Small intestine (tissue), 7 donors: ENCODE results near the gene SLC35F1. TPM values are rescaled to one million over a fixed set of nuclear protein-coding genes. Genes with fewer than 3 reads are reported as not detected.

Experiments
- DNase-seq, 2 donors: peaks; one replicate each; pipeline versions ENCODE4 v3.0.0 to v3.0.0-alpha.2; 2013
- FAIRE-seq: peaks from 2 replicates; lab custom pipeline; 2012; peaks lifted over from hg19 to GRCh38; lab: Jason Lieb, UNC
- H3K27ac ChIP-seq, 3 donors: one replicate each; pipeline ENCODE4 v1.5.1; 2013; ENCODE audit warnings: low read length in 2 of 3, mild to moderate bottlenecking in 2 of 3, control low read depth in 1 of 3, inconsistent platforms in 1 of 3, low read depth in 1 of 3, moderate library complexity in 1 of 3
- H3K27me3 ChIP-seq, 3 donors: one replicate each; pipeline ENCODE4 v1.6.1; 2013; ENCODE audit warnings: low read length in 3 of 3, inconsistent platforms in 1 of 3; ENCODE audit not compliant: control insufficient read depth in 3 of 3, insufficient read depth in 3 of 3
- H3K36me3 ChIP-seq, 3 donors: one replicate each; pipeline ENCODE4 v1.6.1; 2013; ENCODE audit warnings: low read length in 3 of 3, inconsistent platforms in 1 of 3, low read depth in 1 of 3, mild to moderate bottlenecking in 1 of 3, moderate library complexity in 1 of 3; ENCODE audit not compliant: control insufficient read depth in 3 of 3, insufficient read depth in 2 of 3
- H3K4me1 ChIP-seq, 3 donors: one replicate each; pipeline ENCODE4 v1.6.1; 2013; ENCODE audit warnings: low read length in 2 of 3, inconsistent platforms in 1 of 3, low read depth in 1 of 3, mild to moderate bottlenecking in 1 of 3, moderate library complexity in 1 of 3; ENCODE audit not compliant: control insufficient read depth in 3 of 3, insufficient read depth in 2 of 3
- H3K4me3 ChIP-seq, 3 donors: one replicate each; pipeline ENCODE4 v1.5.1; 2013; ENCODE audit warnings: low read length in 3 of 3, control low read depth in 1 of 3, inconsistent platforms in 1 of 3, low read depth in 1 of 3, mild to moderate bottlenecking in 1 of 3, moderate library complexity in 1 of 3
- H3K9me3 ChIP-seq, 2 donors: one replicate each; pipeline ENCODE4 v1.6.1; 2013; ENCODE audit warnings: low read depth in 1 of 2, low read length in 1 of 2; ENCODE audit not compliant: control insufficient read depth in 2 of 2, insufficient read depth in 1 of 2
- WGBS, 3 donors: extraction: QIAGEN DNeasy Blood & Tissue Kit; methylation state at CpG; one replicate each; pipeline ENCODE4 v1.1.7; 2013; 5-methylcytosine and 5-hydroxymethylcytosine counted together
- polyA plus RNA-seq, 4 donors: library from polyadenylated mRNA; stranded (reverse) in 3 of 4; unstranded in 1 of 4; fragments of 200-250 nt in 3 of 4; fragments of 120-200 nt in 1 of 4; gene quantifications; one replicate each; pipeline versions ENCODE4 v1.2.1 to v1.2.3, GENCODE V29; 2013
- donor health status: healthy with polysubstance abuse.
- donor health status: control.
- donor health status: control.
- donor health status: Bipolar disorder and iron deficiency.
- donor health status: healthy.

The SLC35F1 gene
- polyA plus RNA-seq, 4 donors, result 0.27 to 1.0 (median 0.85) TPM; not detected in 1

DNA sequence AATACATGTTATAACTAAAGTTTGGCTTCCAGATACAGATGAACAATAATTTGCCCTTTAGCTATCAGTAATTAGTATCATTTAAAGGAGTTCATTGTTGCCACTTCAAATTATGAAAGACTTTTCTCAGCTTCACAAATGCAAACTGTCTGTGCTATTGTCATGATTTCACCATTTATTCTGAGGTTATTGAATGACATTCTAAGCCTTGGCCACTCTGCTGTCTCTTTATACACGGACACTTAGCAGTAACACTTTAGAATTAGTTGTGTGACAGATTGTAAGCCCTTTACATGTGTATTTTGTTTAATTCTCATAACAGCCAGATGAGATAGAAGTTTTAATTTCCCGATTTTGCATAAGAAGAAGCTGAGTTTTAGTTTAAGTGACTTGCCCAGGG lies 176.6 kb downstream of the SLC35F1 start:
- DNase-seq, result no peak
- Histone ChIP-seq H3K4me3 (no peak overlapping the region), H3K27ac (no peak overlapping the region), H3K4me1 (no peaks in the 10 kb centered on the region), H3K9me3 (no peaks in the 10 kb centered on the region), H3K36me3 (no peaks in the 10 kb centered on the region), H3K27me3 (no peaks in the 10 kb centered on the region)
- 76 to 79% (median 77%) methylated on average over 2 of the region's 2 CpGs for WGBS, 3 donors
- FAIRE-seq, result no peak

DNA sequence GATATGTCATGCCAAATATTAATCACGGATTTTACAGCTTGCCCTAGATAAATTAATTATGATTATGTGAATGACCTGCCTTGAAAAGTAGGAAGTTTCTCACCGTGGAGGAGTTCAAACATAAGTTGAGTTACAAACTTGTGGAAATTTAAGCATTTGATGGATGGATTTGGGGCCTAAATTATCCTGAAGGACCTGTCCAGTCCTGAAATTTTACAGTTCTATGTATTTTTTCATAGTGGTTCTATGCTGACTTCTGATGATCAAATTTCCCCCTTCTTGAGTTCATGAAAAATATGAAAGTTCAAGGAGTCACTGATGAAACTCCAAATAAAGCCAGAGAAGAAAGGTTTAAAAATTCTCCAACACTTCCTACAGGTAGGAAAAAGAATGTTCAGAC lies 178.6 kb downstream of the SLC35F1 start:
- no peak for FAIRE-seq
- no peak overlapping the region for H3K27ac ChIP-seq
- no peaks in the 10 kb centered on the region for H3K27me3 ChIP-seq
- no peaks in the 10 kb centered on the region for H3K9me3 ChIP-seq
- no peaks in the 10 kb centered on the region for H3K4me1 ChIP-seq
- DNase-seq, result no peak
- H3K36me3 ChIP-seq, result no peaks in the 10 kb centered on the region
- WGBS, 3 donors, result 39 to 71% (median 48%) methylated on average over 2 of the region's 2 CpGs
- H3K4me3 ChIP-seq, result no peak overlapping the region

DNA sequence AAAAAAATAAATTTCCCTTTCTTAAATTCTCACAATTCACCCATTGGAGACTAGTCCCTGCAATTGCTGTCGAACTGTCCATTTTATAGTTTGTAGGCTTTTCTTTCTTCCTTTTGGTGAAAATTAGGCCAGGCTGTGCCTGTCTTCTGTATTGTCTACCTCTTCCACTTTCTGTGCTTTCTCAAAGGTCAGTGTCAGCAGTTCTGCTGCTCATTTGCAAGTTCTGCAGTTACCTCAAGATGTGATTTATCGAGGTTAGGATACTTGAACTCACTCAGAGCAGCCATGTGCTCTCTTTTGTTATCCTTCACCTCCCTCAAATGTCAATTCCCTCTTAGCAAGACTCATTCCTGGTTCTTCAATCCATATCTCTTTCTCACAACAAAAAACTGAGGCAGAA lies 179.1 kb downstream of the SLC35F1 start:
- no peaks in the 10 kb centered on the region for H3K9me3 ChIP-seq
- WGBS, 3 donors, result 47 to 77% (median 48%) methylated on average over 2 of the region's 2 CpGs
- no peak overlapping the region for H3K4me3 ChIP-seq
- no peaks in the 10 kb centered on the region for H3K4me1 ChIP-seq
- no peaks in the 10 kb centered on the region for H3K36me3 ChIP-seq
- DNase-seq (no peak), FAIRE-seq (no peak)
- no peaks in the 10 kb centered on the region for H3K27me3 ChIP-seq
- H3K27ac ChIP-seq, result no peak overlapping the region

DNA sequence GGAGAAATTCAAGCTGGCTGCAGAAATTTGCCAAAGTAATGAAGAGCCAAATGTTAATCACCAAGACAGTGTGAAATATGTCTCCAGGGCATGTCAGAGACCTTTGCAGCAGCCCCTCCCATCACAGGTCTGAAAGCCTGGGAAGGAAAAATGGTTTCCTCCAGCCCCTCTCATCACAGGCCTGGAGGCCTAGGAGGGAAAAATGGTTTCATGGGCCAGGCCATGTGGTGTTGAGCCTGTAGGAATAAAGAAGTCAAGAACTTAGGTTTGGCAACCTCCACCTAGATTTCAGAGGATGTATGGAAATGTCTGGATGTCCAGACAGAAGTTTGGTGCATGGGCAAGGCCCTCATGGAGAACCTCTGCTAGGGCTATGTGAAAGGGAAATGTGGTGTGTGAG lies 185.0 kb downstream of the SLC35F1 start:
- Histone ChIP-seq H3K4me1 (no peaks in the 10 kb centered on the region), H3K9me3 (peaks cover 0 to 15% of the 10 kb centered on the region in 2 donors), H3K27ac (no peak overlapping the region), H3K4me3 (no peak overlapping the region), H3K27me3 (no peaks in the 10 kb centered on the region), H3K36me3 (no peaks in the 10 kb centered on the region)
- FAIRE-seq (no peak), DNase-seq (no peak)

DNA sequence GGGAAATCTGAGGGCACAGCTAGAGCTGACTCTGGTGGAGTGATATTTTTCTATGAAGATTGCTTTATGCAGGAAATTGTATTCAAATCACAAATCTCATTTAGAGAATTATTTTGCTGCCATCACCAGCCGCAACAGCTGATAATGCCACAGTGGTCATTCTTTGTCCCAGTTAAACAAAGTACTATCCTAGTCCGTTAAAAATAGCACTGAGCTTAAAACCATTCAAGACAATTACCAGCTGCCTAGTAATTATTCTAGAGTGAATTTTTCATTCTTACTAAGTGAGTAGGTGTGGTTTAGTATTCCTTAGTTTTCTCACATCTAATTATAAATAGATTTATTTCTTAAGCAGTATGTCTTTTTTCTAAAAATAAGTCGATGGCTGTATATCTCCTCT lies 190.5 kb downstream of the SLC35F1 start:
- H3K27me3 ChIP-seq, result no peaks in the 10 kb centered on the region
- no peak overlapping the region for H3K4me3 ChIP-seq
- peaks cover 0 to 11% of the 10 kb centered on the region in 2 donors for H3K9me3 ChIP-seq
- no peaks in the 10 kb centered on the region for H3K36me3 ChIP-seq
- no peaks in the 10 kb centered on the region for H3K4me1 ChIP-seq
- WGBS, 3 donors, result 80 to 86% (median 80%) methylated on average over 3 of the region's 3 CpGs
- FAIRE-seq (no peak), DNase-seq (no peak)
- H3K27ac ChIP-seq, result no peak overlapping the region

DNA sequence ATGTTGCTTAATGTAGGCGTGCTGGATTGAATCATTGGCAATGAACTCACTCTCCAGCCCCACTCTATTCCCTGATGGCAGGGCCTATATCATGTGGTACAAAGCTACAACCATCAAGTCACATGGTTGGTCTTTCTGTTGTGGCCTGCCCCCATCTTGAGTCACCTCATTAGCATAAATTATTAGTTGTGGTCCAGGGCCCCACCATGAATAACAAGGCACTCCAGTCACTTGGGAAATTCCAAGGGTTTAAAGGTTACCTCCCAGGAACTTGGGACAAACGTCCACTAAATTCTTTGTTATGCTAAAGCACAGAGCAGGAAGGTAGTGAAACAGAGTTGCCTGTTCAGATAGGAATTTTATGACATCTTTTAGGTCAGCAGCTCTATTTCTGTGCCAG lies 193.7 kb downstream of the SLC35F1 start:
- Histone ChIP-seq H3K27me3 (no peaks in the 10 kb centered on the region), H3K4me1 (no peaks in the 10 kb centered on the region), H3K4me3 (no peak overlapping the region), H3K36me3 (no peaks in the 10 kb centered on the region), H3K27ac (no peak overlapping the region), H3K9me3 (peaks cover 0 to 5% of the 10 kb centered on the region in 2 donors)
- FAIRE-seq, result no peak
- WGBS, 3 donors, result 42 to 60% (median 50%) methylated on average over 2 of the region's 2 CpGs
- DNase-seq, result no peak

DNA sequence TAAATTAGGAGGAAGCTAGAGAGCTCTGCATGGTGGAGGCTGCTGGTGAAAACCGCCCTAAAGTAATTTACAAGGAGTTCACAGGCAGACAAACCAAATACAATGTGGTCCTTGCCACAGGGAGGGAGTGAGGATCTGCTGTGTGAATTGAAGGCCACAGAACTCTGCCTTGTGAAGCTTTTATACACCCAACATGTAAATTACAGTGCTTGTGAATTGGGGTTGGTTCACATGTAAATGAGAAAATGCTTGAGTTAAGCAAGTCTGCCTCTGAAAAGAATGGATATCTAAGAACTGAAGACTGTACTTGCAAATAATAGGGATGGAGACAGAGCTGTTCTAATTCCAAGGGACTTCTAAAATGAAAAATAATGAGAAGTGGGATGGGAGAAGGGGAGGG lies 194.2 kb downstream of the SLC35F1 start:
- WGBS, 3 donors, result 75 to 86% (median 79%) methylated on average over 1 of the region's 1 CpG
- H3K27ac ChIP-seq, result no peak overlapping the region
- FAIRE-seq, result no peak
- H3K4me1 ChIP-seq, result no peaks in the 10 kb centered on the region
- no peaks in the 10 kb centered on the region for H3K27me3 ChIP-seq
- no peak overlapping the region for H3K4me3 ChIP-seq
- no peaks in the 10 kb centered on the region for H3K36me3 ChIP-seq
- peaks cover 0 to 5% of the 10 kb centered on the region in 2 donors for H3K9me3 ChIP-seq
- no peak for DNase-seq

DNA sequence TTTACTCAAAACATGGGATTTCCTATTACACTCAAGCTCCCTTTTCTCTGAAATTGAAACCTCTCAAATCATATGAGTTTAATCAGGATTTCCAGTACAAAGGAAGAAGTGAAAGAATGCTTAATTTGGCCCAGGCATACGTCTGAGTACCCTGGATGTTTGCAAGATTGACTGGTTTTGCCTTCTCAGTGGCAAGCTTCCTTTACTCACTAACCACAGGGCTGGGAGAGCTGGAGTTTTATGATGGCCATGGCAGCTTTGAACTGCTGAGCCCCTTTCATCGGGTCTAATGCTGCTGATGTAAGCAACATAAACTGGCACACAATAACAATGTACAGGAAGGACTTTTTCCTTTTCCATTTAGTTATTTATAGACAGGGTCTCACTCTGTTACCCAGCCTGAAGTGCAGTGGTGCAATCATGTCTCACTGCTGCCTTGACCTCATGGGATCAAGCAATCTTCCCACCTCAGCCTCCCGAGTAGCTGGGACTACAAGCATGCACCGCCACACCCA lies 194.8 kb downstream of the SLC35F1 start:
- no peaks in the 10 kb centered on the region for H3K27me3 ChIP-seq
- 44 to 57% (median 52%) methylated on average over 4 of the region's 4 CpGs for WGBS, 3 donors
- DNase-seq (no peak), FAIRE-seq (no peak)
- H3K27ac ChIP-seq, result no peak overlapping the region
- H3K36me3 ChIP-seq, result no peaks in the 10 kb centered on the region
- peaks cover 0 to 5% of the 10 kb centered on the region in 2 donors for H3K9me3 ChIP-seq
- H3K4me3 ChIP-seq, result no peak overlapping the region
- no peaks in the 10 kb centered on the region for H3K4me1 ChIP-seq

DNA sequence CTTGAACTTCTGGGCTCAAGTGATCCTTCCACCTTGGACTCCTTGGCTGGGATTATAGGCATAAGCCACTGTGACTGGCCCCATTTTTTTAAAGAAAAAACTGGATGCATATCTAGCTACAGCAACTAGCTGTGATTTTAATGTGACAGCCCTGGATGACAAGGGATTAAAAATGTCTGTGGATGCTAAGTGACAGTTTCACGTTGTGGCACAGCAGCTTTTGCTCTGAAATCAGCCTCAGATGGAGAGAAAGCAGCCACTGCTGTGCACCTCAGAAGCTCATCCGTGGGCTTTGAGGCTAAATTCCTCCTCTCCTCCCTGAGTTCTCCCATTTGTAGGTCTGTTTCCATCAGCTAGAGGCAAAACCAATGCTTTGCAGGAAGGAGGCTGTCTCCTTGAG lies 195.3 kb downstream of the SLC35F1 start:
- H3K27ac ChIP-seq, result no peak overlapping the region
- peaks cover 0 to 5% of the 10 kb centered on the region in 2 donors for H3K9me3 ChIP-seq
- no peaks in the 10 kb centered on the region for H3K36me3 ChIP-seq
- H3K4me1 ChIP-seq, result no peaks in the 10 kb centered on the region
- FAIRE-seq (no peak), DNase-seq (no peak)
- no peak overlapping the region for H3K4me3 ChIP-seq
- H3K27me3 ChIP-seq, result no peaks in the 10 kb centered on the region
- 37 to 67% (median 44%) methylated on average over 2 of the region's 2 CpGs for WGBS, 3 donors
